ENCODE results near the gene E4F1. TPM values are rescaled to one million over a fixed set of nuclear protein-coding genes. Genes with fewer than 3 reads are reported as not detected.

E4F1 gene
- total and polyA plus RNA-seq, 2 experiments from 2014 or later = 15.5 to 19.7 TPM

DNA sequence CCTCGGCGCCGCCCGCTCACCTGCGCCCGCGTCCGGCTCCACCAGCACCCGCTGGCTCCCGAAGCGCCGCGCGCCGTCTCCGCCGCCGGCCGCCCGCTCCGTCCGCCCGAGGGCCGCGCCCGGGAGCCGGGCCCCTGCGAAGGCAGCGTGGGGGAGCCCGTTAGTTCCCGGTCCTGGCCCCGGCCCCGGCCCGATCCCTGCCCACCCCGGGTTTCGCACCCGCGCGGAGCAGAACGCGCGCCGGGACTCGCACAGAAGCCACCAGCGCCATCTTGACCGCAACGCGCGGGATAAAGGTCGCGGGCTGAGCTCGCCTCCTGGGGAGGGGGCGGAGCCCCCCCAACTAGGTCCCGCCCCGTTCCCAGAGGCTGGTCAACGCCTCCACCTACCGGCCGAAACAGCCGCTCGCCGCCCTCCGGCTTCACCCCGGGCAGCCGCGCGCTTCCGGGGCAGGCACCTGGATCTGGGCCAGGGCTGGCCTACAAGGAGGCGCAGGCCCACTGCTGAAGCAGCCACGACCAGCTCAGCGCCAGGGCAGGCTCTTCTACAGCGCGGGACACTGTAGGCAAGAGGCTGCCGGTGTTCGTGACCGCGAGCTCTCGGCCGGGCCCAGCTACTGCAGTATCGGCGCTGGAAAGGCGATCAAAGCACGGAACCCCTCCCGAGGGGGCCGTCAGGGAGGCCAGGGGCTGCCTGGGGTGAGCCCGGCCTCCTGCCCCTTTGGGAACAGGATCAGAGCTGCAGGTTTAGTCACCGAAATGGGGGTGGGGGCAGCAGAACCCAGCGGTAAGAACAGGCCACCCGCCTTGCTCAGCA, 28.1 kb downstream of the E4F1 start, which contains the start of gene ECI1:
ECI1 (minus strand) TSS at position 292 of the 816 bp plus-strand sequence; CDS start at position 271, 21 bp downstream.
- Histone ChIP-seq H3K9me3 (ENCODE audit: low read depth) (no peaks in the 10 kb centered on the region), H3K27me3 (no peaks in the 10 kb centered on the region), H2AFZ (peak within 1 kb of the TSS; percentile 66), H3K27ac (peak within 1 kb of the TSS; percentile 91), H3K4me2 (peak within 1 kb of the TSS; percentile 83), H3K4me3 (peak within 1 kb of the TSS; percentile 66), H3K79me2 (peaks cover 41% of the 10 kb centered on the region), H3K36me3 (replicated peaks; ENCODE audit: insufficient read depth, low read depth) (no peaks in the 10 kb centered on the region), H4K20me1 (ENCODE audit: insufficient read depth, poor library complexity, severe bottlenecking) (no peaks in the 10 kb centered on the region), H3K9me2 (replicated peaks; ENCODE audit: insufficient read depth) (no peaks in the 10 kb centered on the region), H3K4me1 (ENCODE audit: insufficient read depth) (peaks cover 14% of the 10 kb centered on the region)
- TF ChIP-seq, protein P1, sequence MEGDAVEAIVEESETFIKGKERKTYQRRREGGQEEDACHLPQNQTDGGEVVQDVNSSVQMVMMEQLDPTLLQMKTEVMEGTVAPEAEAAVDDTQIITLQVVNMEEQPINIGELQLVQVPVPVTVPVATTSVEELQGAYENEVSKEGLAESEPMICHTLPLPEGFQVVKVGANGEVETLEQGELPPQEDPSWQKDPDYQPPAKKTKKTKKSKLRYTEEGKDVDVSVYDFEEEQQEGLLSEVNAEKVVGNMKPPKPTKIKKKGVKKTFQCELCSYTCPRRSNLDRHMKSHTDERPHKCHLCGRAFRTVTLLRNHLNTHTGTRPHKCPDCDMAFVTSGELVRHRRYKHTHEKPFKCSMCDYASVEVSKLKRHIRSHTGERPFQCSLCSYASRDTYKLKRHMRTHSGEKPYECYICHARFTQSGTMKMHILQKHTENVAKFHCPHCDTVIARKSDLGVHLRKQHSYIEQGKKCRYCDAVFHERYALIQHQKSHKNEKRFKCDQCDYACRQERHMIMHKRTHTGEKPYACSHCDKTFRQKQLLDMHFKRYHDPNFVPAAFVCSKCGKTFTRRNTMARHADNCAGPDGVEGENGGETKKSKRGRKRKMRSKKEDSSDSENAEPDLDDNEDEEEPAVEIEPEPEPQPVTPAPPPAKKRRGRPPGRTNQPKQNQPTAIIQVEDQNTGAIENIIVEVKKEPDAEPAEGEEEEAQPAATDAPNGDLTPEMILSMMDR (IDR thresholded peaks at IDR 0.05; ENCODE audit: poor library complexity) = peak; percentile 70
- TF ChIP-seq EZH2 (IDR thresholded peaks at IDR 0.05; ENCODE audit: borderline replicate concordance) (no peak), EZH2phosphoT487 (IDR thresholded peaks at IDR 0.05; ENCODE audit: low read depth, severe bottlenecking, unreplicated experiment) (no peak)
- 4% methylated on average over 63 of the region's 88 CpGs for WGBS (ENCODE audit: low lambda C conversion rate, missing lambda C conversion rate)
- DNase-seq (ENCODE audit: low spot score) = peak; percentile 98

DNA sequence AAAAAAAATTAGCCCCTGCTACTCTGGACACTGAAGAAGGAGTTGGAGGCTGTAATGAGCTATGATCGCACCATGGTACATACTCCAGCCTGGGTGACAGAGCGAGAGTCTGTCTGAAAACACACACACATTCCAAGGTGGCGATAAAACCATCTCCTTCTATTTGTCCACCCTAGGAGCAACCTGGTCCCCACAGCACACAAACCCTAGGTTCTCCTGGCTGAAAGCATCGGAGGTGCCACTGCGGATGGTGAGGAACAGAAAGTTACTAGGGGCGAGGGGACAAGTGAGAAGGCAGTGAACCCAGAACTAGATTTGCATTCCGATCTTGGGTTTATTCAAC, 29.4 kb downstream of the E4F1 start:
- Histone ChIP-seq H4K20me1 (ENCODE audit: insufficient read depth, poor library complexity, severe bottlenecking) (no peaks in the 10 kb centered on the region), H3K27me3 (no peaks in the 10 kb centered on the region), H3K27ac (peak overlapping the region; percentile 91), H2AFZ (no peak overlapping the region), H3K4me3 (no peak overlapping the region), H3K4me1 (ENCODE audit: insufficient read depth) (peaks cover 14% of the 10 kb centered on the region), H3K36me3 (replicated peaks; ENCODE audit: insufficient read depth, low read depth) (no peaks in the 10 kb centered on the region), H3K9me3 (ENCODE audit: low read depth) (no peaks in the 10 kb centered on the region), H3K9me2 (replicated peaks; ENCODE audit: insufficient read depth) (no peaks in the 10 kb centered on the region), H3K79me2 (peaks cover 37% of the 10 kb centered on the region), H3K4me2 (no peak overlapping the region)
- TF ChIP-seq, protein P1 (IDR thresholded peaks at IDR 0.05; ENCODE audit: poor library complexity) = no peak
- TF ChIP-seq EZH2phosphoT487 (IDR thresholded peaks at IDR 0.05; ENCODE audit: low read depth, severe bottlenecking, unreplicated experiment) = no peak
- no peak for TF ChIP-seq EZH2 (IDR thresholded peaks at IDR 0.05; ENCODE audit: borderline replicate concordance)
- no peak for DNase-seq (ENCODE audit: low spot score)
- 92% methylated on average over 7 of the region's 7 CpGs for WGBS (ENCODE audit: low lambda C conversion rate, missing lambda C conversion rate)

DNA sequence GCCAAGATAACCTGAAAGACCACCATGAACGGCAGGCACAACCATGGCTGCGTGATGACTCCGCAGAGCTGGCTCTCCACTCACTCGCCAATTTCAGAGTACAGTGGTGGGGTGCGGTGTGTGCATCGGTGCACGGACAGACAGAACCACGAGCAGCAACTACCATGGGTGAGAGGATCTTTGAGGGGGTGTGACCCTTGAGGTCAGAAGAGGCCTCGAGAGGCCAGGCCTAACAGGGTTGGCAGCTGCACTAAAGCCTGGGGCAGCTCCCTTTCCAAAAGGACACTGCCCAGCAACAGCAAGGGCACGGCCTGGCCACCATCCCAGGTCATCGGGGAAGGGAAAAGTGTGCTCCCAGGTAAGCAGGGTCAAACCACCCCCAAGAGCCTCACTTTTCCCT, 29.9 kb downstream of the E4F1 start:
- H3K4me1 ChIP-seq (ENCODE audit: insufficient read depth) = peaks cover 14% of the 10 kb centered on the region
- H3K27ac ChIP-seq = no peak overlapping the region
- no peaks in the 10 kb centered on the region for H3K9me2 ChIP-seq (replicated peaks; ENCODE audit: insufficient read depth)
- peaks cover 38% of the 10 kb centered on the region for H3K79me2 ChIP-seq
- H3K36me3 ChIP-seq (replicated peaks; ENCODE audit: insufficient read depth, low read depth) = no peaks in the 10 kb centered on the region
- no peaks in the 10 kb centered on the region for H3K9me3 ChIP-seq (ENCODE audit: low read depth)
- no peaks in the 10 kb centered on the region for H3K27me3 ChIP-seq
- TF ChIP-seq, protein P1 (IDR thresholded peaks at IDR 0.05; ENCODE audit: poor library complexity) = no peak
- TF ChIP-seq EZH2 (IDR thresholded peaks at IDR 0.05; ENCODE audit: borderline replicate concordance) = no peak
- TF ChIP-seq EZH2phosphoT487 (IDR thresholded peaks at IDR 0.05; ENCODE audit: low read depth, severe bottlenecking, unreplicated experiment) = no peak
- DNase-seq (ENCODE audit: low spot score) = no peak
- no peak overlapping the region for H2AFZ ChIP-seq
- no peak overlapping the region for H3K4me2 ChIP-seq
- WGBS (ENCODE audit: low lambda C conversion rate, missing lambda C conversion rate) = 92% methylated on average over 11 of the region's 11 CpGs
- no peaks in the 10 kb centered on the region for H4K20me1 ChIP-seq (ENCODE audit: insufficient read depth, poor library complexity, severe bottlenecking)
- no peak overlapping the region for H3K4me3 ChIP-seq
